GM21381 (cell line): ENCODE data around the gene TAF4B.
"Not testable (repeated sequence)": the region's sequence is repeated elsewhere in the genome, so short reads cannot be mapped to it uniquely, and the experiment has no call there.

Source experiments
- ATAC-seq: cut with Tn5 transposase; IDR thresholded peaks from one replicate; pipeline ENCODE4 v1.9.1; 2021; ENCODE audit warnings: mild to moderate bottlenecking, moderate library complexity; ENCODE audit not compliant: unreplicated experiment

The TAF4B gene

DNA sequence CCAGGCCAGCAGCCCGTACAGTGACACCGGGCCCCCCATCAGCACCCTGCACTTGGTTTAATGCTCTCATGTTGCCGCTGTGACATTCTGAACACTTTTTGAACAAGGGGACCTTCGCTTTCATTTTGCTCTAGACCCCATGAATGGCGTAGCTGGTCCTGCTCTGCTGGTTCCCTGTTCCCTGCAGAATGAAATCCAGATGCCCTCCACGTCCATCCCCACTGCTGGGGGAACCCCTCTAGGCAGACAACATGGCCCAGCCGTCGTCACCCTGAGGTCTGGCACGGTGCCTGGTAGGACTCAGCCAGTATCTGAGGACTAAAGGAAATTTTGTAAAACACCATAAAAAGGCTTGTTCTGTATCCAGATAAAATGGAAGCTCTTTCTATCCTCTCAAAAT, 193.5 kb downstream of the TAF4B start:
- ATAC-seq, result no peak

DNA sequence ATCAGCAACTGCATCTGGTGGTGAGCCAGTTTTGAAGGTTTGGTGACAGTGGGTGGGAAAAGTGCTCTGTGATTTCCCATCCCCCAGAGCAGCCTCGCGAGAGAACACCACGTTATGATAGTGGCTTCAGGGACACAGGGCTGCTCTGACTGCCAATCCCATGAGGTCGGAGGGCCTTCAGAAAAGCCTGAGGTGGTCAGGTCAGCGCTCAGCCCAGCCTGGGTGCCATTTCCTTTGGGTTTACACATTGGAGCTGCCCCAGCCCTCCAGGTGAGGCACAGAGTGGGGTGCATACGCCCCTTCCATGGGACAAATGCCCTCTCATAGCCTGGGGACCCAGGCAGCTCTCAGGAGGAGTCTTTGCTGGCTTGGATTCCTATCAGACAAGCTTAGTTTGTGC, 195.3 kb downstream of the TAF4B start:
- ATAC-seq, result no peak

DNA sequence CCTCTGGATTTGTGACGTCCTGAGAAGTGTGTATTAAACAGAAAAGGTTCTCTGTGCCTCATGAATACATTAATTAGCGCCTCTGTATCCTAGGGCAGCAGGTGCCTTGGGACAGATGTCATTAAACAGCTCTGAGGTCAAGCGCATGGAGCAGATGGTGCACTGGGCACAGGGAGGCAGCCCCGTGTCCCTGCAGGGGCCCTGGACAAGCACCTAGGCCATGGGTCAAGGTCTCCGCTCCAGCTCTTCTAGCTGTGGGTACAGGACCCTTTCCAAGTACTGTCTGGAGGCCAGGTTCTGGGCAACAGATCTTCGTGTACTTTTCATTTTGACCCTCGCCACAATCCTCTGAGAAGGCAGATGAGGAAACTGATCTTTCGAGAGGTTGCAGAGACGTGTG, 195.7 kb downstream of the TAF4B start:
- ATAC-seq, result no peak

DNA sequence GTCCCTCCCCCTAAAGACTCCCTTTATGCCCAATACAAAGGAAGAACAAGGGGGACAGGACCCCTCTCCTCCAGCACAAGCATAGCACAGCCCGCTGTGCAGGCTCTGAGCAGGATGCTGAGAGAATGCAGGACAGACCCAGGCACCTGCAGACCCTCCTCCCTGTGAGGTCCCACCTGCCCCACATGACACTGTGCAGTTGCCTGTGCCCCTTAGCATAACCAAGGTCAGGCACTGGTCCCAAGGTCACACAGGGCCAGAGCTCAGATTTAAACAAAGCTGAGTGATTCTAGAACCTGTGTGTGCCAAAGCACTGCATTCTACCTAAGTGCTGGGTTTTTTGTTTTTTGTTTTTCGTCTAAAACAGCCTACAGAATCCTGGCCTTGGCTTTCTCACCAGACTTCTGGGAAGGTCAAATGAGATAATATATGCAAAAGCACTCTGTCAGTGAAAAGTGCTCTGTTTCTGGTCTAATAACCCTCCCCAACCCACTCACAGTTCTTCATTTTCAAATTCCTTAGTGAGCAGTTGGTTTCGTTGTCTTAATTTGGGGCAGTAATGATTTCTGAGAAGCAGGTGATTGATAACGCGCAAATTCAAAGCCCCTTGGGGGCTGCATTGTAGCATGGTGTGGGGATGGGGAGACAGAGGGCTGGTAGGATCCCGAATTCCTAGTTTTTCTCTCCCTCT, 196.4 kb downstream of the TAF4B start:
- peak; percentile 82 for ATAC-seq

DNA sequence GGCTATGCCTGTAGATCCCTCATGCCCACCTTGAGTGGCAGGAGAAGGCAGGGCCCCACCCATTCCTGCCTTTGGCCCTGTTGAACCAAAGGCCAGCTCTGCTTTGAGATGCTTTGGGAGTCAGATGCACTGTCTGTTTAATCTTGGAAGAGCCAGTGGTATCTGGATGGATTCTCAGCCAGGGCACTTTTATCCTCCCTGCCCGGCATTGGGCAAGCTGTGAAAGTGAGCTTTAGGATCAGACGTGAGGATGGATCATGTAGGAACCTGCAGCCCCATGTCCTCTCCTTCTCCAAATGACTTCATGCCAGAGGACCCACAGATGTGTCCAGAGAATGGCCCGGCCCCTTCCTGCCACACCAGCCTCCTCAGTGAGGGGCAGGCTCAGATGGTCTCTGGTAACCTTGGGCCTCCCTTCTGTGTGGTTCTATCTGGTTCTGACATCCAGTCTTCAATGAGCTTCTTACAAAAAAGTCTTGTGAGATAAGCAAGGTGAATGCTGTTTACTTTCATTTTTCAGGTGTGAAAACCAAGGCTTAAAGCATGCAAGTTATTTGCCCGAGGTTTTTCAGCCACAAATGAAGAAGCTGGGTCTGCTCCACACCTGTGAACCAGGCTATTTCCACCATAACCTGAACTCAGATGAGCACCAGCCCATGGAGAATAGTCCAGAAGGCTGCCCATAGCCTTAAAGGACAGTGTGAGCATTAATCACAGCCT, 198.3 kb downstream of the TAF4B start:
- no peak for ATAC-seq

DNA sequence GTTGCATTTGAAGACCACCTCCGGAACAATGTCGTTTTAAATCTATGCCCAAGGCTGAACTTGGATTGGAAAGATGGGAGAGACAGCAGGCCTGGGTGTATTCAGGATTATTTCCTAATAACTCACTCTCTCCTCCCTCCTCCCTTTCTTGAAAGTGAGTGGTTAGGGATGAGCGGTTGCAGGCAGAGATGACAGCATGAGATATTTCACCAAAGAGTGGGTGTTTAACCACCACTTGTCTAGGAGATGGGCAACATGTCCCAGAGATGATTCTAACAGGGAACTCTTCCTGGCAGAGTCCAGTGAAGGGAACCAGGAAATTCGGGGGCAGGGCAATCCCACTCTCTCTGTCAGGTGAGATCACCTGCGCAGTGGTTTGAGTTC, 198.9 kb downstream of the TAF4B start:
- ATAC-seq, result no peak

DNA sequence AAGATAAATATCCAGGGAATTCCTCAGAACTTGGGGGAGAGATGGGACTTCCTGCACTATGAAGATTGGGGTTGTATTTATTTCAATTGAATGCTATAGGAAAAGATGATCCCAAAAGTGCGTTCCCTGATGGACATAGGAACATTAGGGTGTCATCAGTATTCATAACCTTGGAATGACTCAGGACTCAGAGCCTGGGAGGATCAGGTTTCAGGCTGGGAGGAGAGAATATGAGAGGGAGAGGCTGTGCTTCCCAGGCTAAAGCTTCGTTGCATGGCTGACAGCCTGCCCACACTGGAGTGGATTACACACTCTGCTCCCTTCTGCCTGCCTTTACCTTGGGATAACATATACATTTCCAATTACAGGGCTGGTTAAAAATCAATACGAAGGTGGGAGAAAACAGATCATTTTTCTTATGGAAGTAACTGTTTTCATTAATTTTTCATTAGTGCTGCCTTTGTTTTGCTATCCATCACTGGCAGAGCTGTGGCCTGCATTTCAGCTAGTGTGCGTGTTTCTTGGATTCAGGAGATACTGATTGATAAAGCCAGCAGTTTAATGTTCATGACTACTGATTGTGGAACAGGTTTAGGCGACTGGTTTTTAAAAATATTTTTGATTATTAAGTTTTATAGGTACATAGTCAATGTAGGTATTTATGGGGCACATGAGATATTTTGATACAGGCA, 203.4 kb downstream of the TAF4B start:
- ATAC-seq, result no peak

DNA sequence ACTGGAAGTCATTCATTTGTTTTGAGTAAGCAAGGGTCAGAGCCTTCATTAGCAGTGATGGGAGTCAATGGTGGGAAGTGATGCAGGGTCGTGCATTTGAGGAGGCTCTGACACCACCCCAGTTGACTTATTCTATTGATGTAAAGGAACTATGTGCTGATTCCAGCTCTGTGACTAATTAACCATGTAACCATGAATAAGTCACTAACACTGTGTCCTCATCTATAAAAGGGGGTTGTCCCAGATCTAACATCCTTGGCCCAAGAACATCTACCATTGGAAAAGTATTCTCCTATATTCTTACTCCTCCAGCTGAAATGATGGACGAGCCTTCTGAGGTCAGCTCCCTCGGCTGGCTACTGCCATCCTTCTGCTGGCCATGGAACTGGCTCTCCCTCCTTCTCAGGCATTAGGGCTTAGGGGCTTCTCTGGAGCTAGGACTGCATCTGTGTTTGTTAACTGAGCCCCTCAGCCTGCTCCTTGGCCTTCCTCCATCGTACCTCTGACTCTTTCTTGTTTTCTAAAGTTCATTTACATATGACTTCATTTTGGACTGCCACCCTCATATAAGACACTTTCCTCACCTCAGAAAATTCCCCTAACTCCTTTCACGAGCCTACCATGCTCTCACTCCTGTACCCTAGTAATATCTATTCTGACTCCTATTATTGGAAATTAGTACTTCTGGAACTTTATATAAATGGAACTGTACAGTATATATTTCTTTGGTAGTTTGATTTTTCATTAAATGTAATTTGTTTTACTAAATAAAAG, 206.6 kb downstream of the TAF4B start:
- no peak for ATAC-seq

DNA sequence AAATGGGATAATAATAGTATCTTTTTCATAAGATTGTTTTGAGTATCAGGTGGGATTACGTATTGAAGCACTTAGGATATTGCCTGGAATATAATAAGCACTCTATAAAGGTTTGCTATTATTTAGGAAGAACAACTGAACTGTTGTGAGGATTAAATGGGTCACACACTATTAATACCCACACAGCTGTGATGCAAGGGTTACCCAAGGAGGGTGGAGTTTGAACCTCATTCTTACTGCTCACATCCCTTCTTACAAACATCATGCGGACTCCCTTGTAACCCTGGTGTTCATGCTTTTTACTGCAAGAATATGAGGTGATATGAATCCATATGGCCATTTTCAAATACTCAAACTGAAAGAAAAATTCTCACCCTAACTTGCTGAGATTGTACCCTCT, 208.6 kb downstream of the TAF4B start:
- ATAC-seq, result no peak

DNA sequence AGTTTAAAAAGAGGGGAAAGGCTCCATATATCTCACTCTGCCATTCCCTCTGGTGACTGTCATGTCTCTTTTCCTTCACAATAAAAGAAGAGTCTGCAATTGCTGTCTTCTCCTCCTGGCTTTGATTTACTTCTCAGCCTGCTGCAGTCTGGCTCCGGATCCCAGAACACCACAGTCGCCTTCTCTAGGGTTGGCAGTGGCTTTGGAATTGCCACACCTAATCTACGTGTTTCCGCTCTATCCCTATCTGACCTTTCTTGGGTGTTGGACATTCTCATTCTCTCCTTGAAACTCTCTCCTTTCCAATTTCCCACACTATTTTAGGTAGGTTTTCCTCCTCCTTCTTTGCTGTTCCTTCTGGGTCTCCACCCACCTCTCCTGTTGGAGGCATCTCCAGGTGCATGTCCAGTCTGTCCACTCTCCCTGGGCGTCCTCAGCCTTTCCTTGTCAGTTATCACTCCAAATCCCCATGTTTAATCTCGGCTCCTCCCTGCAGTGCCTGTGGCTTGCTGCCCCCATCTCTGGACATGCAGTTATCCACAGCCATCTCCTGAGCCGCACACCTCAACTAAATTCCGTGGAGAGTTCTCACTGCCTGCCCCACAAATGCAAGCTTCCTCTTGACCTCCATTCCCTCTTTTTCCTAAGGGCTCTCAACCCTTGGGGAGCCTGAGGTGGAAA, 209.3 kb downstream of the TAF4B start:
- no peak for ATAC-seq

DNA sequence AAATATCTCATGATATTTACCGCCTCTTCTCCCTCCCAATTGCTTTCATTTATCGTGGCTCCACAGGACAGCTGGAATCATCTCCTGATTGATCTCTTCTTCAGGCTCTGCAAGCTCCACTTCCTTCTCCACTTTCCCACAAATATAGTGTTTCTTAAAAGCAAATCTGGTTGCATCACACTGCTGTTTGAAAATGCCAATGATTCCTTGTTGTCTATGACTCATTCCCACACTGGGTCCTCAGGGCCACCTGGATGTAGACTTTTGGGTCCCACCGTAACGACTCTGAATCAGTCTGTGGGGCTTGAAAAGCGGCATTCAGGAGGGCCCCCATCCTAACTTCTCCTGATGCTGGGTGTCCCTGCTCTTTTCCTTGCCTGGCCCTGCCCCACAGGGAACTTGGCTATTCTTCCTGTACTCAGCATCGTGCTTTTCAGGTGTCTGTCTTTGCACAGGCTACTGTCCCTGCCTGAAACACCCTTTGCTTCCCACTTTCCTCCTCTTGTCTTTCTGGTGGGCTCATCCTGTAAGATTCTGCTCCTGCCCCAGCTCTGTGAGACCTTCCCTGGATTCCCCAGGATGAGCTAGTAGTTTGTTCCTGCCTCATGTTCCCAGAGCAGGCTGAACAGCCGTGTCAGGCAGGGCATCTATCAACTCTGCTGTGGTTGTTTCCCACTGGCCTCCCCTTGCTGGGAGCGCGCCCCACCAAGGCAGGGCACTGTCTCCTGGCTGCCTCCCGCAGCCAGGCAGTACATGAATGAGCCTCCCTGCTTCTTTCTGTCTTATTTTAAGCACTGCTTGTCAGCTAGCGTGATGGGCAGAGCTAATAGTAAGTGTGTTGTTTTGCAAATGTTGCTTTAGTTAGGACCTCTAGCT, 210.2 kb downstream of the TAF4B start:
- ATAC-seq, result no peak

DNA sequence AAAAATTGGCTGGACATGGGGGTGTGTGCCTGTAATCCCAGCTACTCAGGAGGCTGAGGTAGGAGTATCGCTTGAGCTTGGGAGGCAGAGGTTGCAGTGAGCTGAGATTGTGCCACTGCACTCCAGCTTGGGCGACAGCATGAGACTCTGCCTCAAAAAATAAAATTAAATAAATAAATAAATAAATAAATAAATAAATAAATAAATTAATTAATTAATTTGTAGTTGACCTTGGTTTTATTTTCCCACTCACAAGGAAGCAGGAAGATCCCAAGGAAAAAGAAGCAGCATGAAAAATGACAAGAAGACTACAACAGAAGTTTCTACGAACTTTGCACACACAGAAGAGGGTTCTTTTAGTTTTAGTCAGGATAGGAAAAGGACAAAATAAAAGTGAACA, 211.4 kb downstream of the TAF4B start:
- ATAC-seq, result not testable (repeated sequence)

DNA sequence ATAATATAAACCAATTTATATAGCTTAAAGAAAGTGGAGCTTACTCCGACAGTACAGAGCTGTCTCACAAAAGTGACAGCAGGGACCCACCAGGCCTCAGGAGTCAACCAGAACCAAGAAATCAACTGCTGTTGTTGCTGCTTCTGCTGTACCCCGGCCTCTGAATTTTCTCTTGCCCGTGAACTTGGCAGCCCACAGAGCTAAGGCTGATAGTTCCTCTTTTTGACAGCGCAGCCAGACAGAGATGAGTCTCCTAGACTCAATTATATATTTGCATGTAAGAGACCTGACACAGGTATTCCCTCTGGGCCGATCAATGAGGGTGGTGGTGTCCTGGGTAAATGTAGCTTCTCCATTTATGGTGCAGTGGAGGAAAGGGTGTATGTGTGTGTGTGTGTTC, 212.7 kb downstream of the TAF4B start:
- ATAC-seq, result peak; percentile 95

DNA sequence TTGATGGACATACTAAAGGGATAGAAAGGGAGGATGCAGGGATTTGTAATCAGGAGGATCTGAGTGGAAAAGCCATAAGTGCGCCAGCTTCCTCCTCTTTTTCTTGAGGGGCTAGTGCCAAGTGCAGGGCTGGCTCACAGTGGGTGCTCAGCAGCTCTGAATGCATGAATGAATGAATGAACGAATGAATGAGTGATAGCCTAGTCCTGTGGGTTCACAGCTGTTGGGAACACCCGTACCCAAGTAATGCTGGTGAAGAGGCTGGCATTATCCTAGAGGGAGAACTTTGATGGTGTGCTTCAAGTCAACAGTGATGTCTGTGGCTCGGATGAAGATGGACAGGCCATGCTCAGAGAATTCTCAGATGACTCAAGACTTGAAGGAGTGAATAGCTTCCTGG, 213.3 kb downstream of the TAF4B start:
- no peak for ATAC-seq

DNA sequence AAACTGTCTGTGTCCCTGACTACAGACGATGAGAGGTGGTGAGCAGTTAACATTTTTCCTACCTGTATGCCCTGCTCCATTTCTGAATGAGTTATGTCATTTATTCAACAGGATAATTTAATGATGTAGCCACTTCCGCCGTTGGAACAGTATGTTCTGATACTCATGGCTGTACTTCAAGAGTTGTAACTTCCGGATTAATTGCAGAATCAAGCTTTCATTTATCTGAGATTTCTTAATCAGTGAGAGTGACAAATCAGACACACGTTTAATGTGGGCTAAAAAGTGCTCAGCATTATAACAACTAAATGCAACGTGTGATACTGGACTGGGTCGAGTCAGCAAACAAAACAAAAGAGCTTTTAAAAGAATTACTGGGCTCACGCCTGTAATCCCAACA, 214.4 kb downstream of the TAF4B start:
- ATAC-seq, result no peak
